Smooth muscle cell (in vitro differentiated cells): ENCODE measurements around the gene ZSWIM8. TPM values are rescaled to one million over a fixed set of nuclear protein-coding genes. Genes with fewer than 3 reads are reported as not detected.

ENCODE experiments used
- DNase-seq: peaks from one replicate; lab custom pipeline; 2025; ENCODE audit not compliant: unreplicated experiment; lab: John Stamatoyannopoulos, UW
- H2AFZ ChIP-seq: fragments of 200-600 bp; sonication (generic); 2 replicates; pipeline ENCODE4 v1.6.0; 2016; ENCODE audit warnings: antibody characterized with exemption, low read depth, mild to moderate bottlenecking
- H3F3A ChIP-seq: fragments of 200-600 bp; sonication (generic); 2 replicates; pipeline ENCODE4 v1.6.0; 2017; ENCODE audit warnings: antibody characterized with exemption, low read depth
- H3K27ac ChIP-seq: fragments of 200-600 bp; sonication (generic); 2 replicates; pipeline ENCODE4 v1.5.1; 2016; ENCODE audit warnings: low read depth, mild to moderate bottlenecking
- H3K27me3 ChIP-seq: fragments of 200-600 bp; sonication (generic); 2 replicates; pipeline ENCODE4 v1.6.1; 2016; ENCODE audit warnings: low read depth, mild to moderate bottlenecking
- H3K36me3 ChIP-seq: fragments of 200-600 bp; sonication (generic); 2 replicates; pipeline ENCODE4 v1.5.1; 2016; ENCODE audit warnings: low read depth
- H3K4me1 ChIP-seq: fragments of 200-600 bp; sonication (generic); 2 replicates; pipeline ENCODE4 v1.5.1; 2016; ENCODE audit warnings: low read depth
- H3K4me2 ChIP-seq: fragments of 200-600 bp; sonication (generic); 2 replicates; pipeline ENCODE4 v1.6.0; 2016; ENCODE audit warnings: mild to moderate bottlenecking
- H3K4me3 ChIP-seq: fragments of 200-600 bp; sonication (generic); 2 replicates; pipeline ENCODE4 v1.5.1; 2016; ENCODE audit warnings: mild to moderate bottlenecking
- H3K79me2 ChIP-seq: fragments of 200-600 bp; sonication (generic); 2 replicates; pipeline ENCODE4 v1.6.0; 2016; ENCODE audit warnings: low read depth, mild to moderate bottlenecking
- H3K9ac ChIP-seq: fragments of 200-600 bp; sonication (generic); 2 replicates; pipeline ENCODE4 v1.6.0; 2016; ENCODE audit warnings: low read depth
- H3K9me3 ChIP-seq: fragments of 200-600 bp; sonication (generic); replicated peaks from 2 replicates; pipeline ENCODE4 v1.5.1; 2016; ENCODE audit warnings: low read depth
- H4K20me1 ChIP-seq: fragments of 200-600 bp; sonication (generic); 2 replicates; pipeline ENCODE4 v1.6.0; 2016; ENCODE audit warnings: low read depth
- CTCF ChIP-seq: fragments of 200-600 bp; sonication (generic); IDR thresholded peaks from 2 replicates; pipeline ENCODE4 v1.5.1; 2017; ENCODE audit warnings: borderline replicate concordance, mild to moderate bottlenecking, antibody characterized with exemption; ENCODE audit not compliant: insufficient read depth, poor library complexity, severe bottlenecking
- WGBS: methylation state at CpG from one replicate; pipeline ENCODE4 v1.1.7; 2016; ENCODE audit warnings: low lambda C conversion rate; 5-methylcytosine and 5-hydroxymethylcytosine counted together
- polyA plus RNA-seq: library from polyadenylated mRNA; unstranded; fragments of >200 nt; fragmentation: Nextera tagmentation; extraction: Ambion mirVana; gene quantifications from 2 replicates; pipeline ENCODE4 v1.2.1, GENCODE V29; 2016
- total RNA-seq: library from RNA; depleted of rRNA; stranded (reverse); fragments of >200 nt; gene quantifications from 2 replicates; pipeline ENCODE4 v1.2.3, GENCODE V29; 2014

ZSWIM8 gene
- total and polyA plus RNA-seq, 2 experiments from 2014 or later, result 48.3 to 83.9 TPM

DNA sequence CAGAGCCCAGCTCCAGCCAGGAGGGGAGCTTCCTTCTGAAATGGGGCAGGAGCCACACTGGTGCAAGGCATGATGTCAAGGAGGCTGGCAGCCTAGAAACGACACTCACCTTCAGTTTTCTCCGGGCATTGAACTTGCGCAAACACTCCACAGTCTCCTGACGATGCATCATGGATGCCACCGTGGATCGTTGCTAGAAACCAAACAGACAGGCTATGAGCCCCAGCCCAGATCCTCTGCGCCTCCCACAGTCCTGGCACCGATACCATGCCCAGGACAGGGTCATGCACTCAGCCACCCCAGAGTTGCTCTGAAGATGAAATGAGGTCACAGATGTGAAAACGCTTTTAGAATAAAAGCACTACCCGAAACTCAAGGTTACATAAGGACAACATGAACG lies 56.9 kb downstream of the ZSWIM8 start:
- Histone ChIP-seq H3K4me2 (no peak overlapping the region), H3K4me1 (peaks cover 6% of the 10 kb centered on the region), H2AFZ (no peak overlapping the region), H3K27me3 (no peaks in the 10 kb centered on the region), H3K4me3 (no peak overlapping the region), H3K9ac (no peak overlapping the region), H4K20me1 (no peaks in the 10 kb centered on the region), H3K9me3 (no peaks in the 10 kb centered on the region), H3K36me3 (no peaks in the 10 kb centered on the region), H3F3A (no peaks in the 10 kb centered on the region), H3K27ac (no peak overlapping the region), H3K79me2 (no peaks in the 10 kb centered on the region)
- WGBS, result 96% methylated on average over 11 of the region's 11 CpGs
- no peak for DNase-seq
- TF ChIP-seq CTCF, result no peak

DNA sequence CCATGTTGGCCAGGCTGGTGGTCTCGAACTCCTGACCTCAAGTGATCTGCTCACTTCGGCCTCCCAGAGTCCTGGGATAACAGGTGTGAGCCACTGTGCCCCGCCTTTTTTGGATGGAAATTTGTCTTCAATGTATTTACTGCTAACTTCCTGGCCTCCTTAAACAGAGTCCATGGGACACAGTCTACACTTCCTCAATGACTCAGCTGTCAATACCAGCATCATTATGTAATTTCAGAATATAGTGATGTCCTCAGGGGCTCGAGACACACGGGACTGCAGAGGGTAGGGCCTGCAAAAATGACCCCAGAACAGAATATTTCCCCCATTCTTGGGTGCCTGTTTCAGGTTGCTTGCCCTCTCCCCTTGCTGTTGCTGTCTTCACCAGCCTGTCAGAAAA lies 57.9 kb downstream of the ZSWIM8 start:
- no peak overlapping the region for H3K4me3 ChIP-seq

GRCh38 chr10:73847031-73847430 lies 61.6 kb downstream of the ZSWIM8 start:
- no peaks in the 10 kb centered on the region for H3K79me2 ChIP-seq
- DNase-seq, result no peak
- H3F3A ChIP-seq, result no peaks in the 10 kb centered on the region
- peaks cover 5% of the 10 kb centered on the region for H3K4me1 ChIP-seq
- no peak for TF ChIP-seq CTCF
- no peaks in the 10 kb centered on the region for H3K9me3 ChIP-seq
- 95% methylated on average over 7 of the region's 7 CpGs for WGBS
- H4K20me1 ChIP-seq, result no peaks in the 10 kb centered on the region
- no peak overlapping the region for H3K27ac ChIP-seq
- H3K27me3 ChIP-seq, result no peaks in the 10 kb centered on the region
- H3K4me3 ChIP-seq, result no peak overlapping the region
- H2AFZ ChIP-seq, result no peak overlapping the region
- no peaks in the 10 kb centered on the region for H3K36me3 ChIP-seq
- no peak overlapping the region for H3K9ac ChIP-seq
- no peak overlapping the region for H3K4me2 ChIP-seq

More for the DNA sequence above, 57.9 kb downstream of the ZSWIM8 start:
- H3K4me2 ChIP-seq, result no peak overlapping the region
- H3F3A ChIP-seq, result no peaks in the 10 kb centered on the region
- 96% methylated on average over 5 of the region's 5 CpGs for WGBS
- H3K27ac ChIP-seq, result no peak overlapping the region
- no peak for DNase-seq
- no peak overlapping the region for H2AFZ ChIP-seq
- H4K20me1 ChIP-seq, result no peaks in the 10 kb centered on the region
- no peak for TF ChIP-seq CTCF
- no peaks in the 10 kb centered on the region for H3K36me3 ChIP-seq
- H3K27me3 ChIP-seq, result no peaks in the 10 kb centered on the region
- H3K79me2 ChIP-seq, result no peaks in the 10 kb centered on the region
- H3K9me3 ChIP-seq, result no peaks in the 10 kb centered on the region
- H3K9ac ChIP-seq, result no peak overlapping the region
- peaks cover 6% of the 10 kb centered on the region for H3K4me1 ChIP-seq

DNA sequence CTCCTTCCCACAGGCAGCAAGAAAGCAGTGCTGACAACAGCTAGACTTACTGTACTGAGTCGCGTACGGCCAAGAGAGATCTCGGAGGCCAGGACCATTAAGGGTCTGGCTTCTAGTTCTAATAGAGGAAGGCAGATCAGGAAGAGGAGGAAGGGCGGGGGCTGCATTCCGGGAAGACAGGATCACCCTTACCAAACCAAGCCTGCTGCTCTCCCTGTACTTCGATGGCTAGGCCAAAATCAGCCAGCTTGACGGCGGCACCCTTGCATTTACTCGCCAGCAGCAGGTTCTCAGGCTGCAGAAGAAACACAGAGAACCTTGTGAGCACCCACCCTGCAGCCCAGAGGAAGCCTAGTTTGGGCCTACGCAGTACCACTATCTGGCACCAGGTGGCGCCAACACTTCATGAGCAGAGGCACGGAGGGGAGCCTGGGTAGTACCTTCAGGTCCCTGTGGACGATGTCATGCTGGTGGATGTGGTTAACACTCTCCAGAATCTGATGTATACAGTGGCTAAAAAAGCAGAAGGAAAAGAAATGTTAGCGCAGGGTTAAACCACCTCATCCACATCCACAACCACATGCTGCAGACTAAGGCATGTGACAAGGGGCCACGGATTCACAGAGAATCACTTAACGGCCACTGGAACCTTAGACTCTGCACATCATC lies 63.5 kb downstream of the ZSWIM8 start:
- Histone ChIP-seq H3K4me1 (peaks cover 5% of the 10 kb centered on the region), H3K27me3 (no peaks in the 10 kb centered on the region), H3K4me3 (no peak overlapping the region), H3K9me3 (no peaks in the 10 kb centered on the region), H3K4me2 (no peak overlapping the region), H3K27ac (no peak overlapping the region), H4K20me1 (no peaks in the 10 kb centered on the region), H2AFZ (no peak overlapping the region), H3K36me3 (no peaks in the 10 kb centered on the region), H3F3A (no peaks in the 10 kb centered on the region), H3K9ac (no peak overlapping the region), H3K79me2 (no peaks in the 10 kb centered on the region)
- peak; percentile 57 for DNase-seq
- WGBS, result 53% methylated on average over 17 of the region's 17 CpGs
- TF ChIP-seq CTCF, result peak; percentile 99
